Right ventricle myocardium inferior (tissue), 1 donor: ENCODE results near the gene OGDH. TPM values are rescaled to one million over a fixed set of nuclear protein-coding genes. Genes with fewer than 3 reads are reported as not detected.

Source experiments
- ATAC-seq: fragments of 200-7000 bp; cut with Tn5 transposase; one replicate; pipeline ENCODE4 v1.9.1; 2020; ENCODE audit warnings: mild to moderate bottlenecking, moderate library complexity
- DNase-seq: peaks from one replicate; pipeline ENCODE4 v3.0.0; 2021; ENCODE audit errors: missing footprints
- intact Hi-C: fragments of 100-400 bp; cut with DNase I; formaldehyde crosslinking; loops from one replicate; pipeline ENCODE4 v1.11.0; 2022
- total RNA-seq: library from RNA; stranded (reverse); fragmentation: NEBNext Ultra II Directional; extraction: Animal tissue kit (Norgen Biotek cat#: 25700); gene quantifications from one replicate; pipeline ENCODE4 v1.2.1, GENCODE V29; 2021
- donor health status: DM: no; HTN: yes; CAD: no; lungs with severe emphysema.

The OGDH gene
- total RNA-seq, 1 donor from 2014 or later = 679 TPM

DNA sequence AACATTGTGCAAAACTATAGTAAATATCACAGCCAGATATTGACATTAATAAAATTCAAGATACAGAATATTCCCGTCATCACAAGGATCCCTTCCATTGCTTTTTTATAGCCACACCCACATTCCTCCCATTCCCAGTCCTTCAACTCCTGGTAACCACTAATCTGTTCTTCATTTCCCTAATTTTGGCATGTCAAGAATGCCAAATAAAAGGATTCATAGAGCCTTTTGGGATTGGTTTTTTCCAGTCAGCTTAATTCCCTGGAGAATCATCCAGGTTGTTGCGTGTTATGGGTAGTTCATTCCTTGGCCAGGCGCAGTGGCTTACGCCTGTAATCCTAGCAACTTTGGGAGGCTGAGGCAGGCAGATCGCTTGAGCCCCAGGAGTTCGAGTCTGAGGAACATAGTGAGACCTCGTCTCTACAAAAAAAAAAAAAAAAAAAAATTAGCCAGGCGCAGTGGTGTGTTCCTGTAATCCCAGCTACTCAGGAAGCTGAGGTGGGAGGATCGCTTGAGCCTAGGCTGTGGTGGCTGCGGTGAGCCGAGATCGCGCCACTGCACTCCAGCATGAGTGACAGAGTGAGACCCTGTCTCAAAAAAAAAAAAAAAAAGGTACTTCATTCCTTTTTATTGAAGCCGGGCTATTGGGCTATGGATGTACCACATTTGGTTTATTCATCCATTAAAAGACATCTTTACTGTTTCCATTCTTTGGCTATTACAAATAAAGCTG lies 2.7 kb downstream of the OGDH start:
- no peak for ATAC-seq
- no peak for DNase-seq
- intact Hi-C loops = no loop called here

DNA sequence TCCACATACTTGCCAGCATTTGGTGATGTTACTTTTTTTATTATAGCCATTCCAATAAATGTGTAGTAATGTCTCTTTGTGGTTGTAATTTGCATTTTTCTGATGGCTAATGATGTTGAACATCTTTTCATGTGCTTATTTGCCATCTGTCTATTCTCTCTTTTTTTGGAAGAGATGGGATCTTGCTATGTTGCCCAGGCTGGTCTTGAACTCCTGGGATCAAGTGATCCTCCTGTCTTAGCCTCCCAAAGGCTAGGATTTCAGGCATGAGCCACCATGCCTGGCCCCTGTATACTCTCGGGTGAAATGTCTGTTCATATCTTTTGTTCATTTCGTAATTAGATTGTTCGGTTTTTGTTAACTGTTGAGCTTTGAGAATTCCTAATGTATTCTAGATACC lies 3.4 kb downstream of the OGDH start:
- intact Hi-C loops = no loop called here
- no peak for ATAC-seq
- no peak for DNase-seq

GRCh38 chr7:44615149-44615611 lies 8.8 kb downstream of the OGDH start:
- intact Hi-C loops = no loop called here
- peak; percentile 63 for ATAC-seq
- DNase-seq = no peak

- ATAC-seq (no peak), DNase-seq (no peak)
- intact Hi-C loops = no loop called here
Measured at GRCh38 chr7:44615793-44616192, 9.4 kb downstream of the OGDH start.

DNA sequence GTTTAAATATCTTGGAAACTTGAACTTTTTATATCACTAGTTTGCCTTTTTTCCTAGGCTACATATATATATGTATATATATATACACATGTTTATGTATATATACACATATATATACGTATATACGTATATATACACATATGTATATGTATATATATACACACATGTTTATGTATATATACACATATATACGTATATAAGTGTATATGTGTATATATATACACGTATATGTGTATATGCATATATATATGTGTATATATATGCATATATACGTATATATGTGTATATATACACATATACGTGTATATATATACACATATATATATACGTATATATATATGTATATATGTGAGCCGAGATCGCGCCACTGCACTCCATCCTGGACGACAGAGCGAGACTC lies 10.1 kb downstream of the OGDH start:
- ATAC-seq (no peak), DNase-seq (no peak)
- intact Hi-C loops = no loop called here

- intact Hi-C loops = no loop called here
- no peak for ATAC-seq
- DNase-seq = no peak
Measured at GRCh38 chr7:44617225-44617890, 10.9 kb downstream of the OGDH start.

DNA sequence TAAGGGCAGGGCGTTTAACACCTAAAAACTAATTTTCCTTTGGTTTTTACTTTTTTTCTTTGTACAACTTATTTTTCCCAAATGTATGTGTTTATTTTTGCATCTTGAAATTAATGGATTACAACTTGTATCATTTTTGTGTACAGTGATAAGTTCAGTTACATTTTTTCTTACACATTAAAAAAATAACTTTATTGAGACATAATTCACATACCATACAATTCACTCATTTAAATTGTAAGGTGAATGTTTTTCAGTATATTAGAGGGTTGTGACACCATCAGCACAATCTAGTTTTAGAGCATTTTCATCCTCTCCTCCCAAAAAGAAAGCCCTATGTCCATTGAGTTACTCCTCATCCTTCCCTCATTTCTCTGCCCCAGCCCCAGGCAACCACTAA lies 11.6 kb downstream of the OGDH start:
- ATAC-seq (no peak), DNase-seq (no peak)
- intact Hi-C loops = no loop called here

DNA sequence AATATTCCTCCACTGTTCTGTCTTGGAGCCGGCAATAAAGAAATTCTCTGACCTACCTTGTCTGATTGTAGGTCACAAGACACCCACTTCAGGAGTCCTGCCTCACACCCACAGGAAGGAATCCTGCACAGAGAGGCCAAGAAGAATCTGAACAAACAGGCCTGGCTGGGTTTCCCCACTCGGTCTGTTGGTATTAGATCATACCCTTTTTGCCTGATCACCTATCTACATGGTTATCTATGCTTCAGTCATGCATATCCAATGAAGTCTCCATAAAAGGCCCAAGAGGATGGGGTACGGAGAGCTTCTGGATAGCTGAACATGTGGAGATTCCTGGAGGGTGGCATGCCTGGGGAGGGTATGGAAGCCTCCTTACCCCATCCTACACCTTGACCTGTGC lies 12.3 kb downstream of the OGDH start:
- ATAC-seq (no peak), DNase-seq (no peak)
- intact Hi-C loops = no loop called here

- DNase-seq = no peak
- intact Hi-C loops = no loop called here
- peak; percentile 67 for ATAC-seq
Measured at GRCh38 chr7:44621034-44621749, 14.8 kb downstream of the OGDH start.

DNA sequence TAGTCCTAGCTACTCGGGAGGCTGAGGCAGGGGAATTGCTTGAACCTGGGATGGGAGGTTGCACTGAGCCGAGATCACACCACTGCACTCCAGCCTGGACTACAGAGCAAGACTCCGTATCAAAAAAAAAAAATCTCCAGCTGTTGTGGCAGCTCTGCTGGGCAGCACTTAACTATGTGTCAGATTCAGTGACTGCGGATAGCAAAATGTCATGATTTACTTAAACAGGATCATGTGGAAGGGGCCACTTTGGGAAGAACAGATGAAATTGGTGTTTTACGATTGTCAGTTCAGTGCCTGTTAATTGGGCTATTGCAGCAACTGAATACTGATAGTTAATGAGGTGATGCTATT lies 15.3 kb downstream of the OGDH start:
- intact Hi-C loops = no loop called here
- DNase-seq (no peak), ATAC-seq (no peak)

GRCh38 chr7:44622342-44623151 lies 16.1 kb downstream of the OGDH start:
- peak; percentile 30 for ATAC-seq

GRCh38 chr7:44624318-44624717 lies 17.9 kb downstream of the OGDH start:
- intact Hi-C loops = no loop called here
- no peak for ATAC-seq
- no peak for DNase-seq

More at GRCh38 chr7:44622342-44623151, 16.1 kb downstream of the OGDH start:
- no peak for DNase-seq
- intact Hi-C loops = no loop called here

DNA sequence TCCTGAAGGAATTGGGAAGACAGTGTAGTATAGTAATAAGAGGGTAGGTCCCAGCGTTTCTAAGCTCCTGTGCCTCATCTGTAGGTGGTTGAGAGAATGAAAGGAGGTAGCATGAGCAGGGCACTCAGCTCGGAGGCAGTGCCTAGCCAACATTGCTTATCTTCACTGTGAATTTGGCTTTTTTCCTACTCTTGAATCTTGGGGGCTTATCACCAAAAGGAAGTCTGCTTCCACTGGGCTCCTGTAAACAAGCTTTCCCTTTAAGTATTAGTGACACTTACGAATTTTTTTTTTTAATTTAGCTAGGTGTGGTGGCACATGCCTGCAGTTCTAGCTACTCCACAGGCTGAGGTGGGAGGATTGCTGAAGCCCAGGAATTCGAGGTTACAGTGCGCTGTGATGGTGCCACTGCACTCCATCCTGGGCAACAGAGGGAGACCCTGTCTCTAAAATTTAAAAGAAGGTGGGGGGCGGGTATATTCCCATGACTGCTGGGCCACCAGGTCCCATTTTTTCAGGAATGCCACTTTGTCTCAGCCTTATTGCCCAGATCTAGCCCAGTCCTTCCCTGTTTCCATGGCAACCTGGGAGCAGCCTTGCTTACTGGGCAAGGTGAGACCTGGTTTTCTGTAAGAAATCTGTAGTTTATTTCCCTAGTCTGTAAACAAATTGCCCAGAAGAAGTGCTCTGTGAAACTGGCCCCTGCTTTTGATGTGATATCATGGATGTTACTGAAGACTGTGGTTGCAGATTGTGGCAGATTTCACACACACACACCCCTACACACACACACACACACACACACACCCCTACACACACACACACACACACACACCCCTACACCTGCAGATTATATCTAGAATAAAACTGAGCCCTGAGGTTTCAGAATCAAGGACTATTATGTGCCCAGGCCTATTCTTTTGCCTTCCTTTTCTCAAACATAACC lies 19.4 kb downstream of the OGDH start:
- intact Hi-C loops = no loop called here
- DNase-seq (no peak), ATAC-seq (no peak)

GRCh38 chr7:44626620-44627019 lies 20.2 kb downstream of the OGDH start:
- intact Hi-C loops = no loop called here
- ATAC-seq = no peak

DNA sequence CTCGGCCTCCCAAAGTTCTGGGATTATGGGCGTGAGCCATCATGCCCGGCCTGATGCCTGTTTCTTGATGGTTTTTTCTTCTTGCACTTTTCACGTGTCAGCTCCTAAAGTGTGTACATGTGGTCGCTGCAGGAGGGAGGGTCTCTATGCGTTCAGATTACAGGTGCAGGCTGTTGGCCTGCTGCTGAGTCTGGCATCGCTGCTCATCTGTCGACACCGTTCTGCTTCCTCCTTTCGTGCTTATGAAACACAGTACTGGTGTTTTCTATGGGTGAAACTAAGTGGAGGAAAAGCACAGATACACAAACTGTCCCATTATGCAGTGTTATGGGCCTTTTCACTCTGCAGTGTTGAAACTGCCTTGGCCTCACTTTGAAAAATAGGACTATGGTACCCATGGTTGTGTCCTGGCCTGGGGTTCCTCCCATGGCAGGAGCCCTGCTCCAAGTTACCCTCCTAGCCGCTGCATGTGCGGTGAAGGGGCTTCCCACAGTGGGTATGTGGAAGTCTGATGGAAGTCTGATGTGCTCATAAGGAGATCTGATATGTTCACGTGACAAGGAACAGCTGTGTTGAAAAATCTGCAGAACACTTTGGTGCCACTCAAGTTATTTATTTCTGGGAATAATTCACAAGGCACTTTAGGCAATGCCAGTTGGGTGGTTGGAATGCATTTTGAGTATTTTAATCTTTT lies 23.5 kb downstream of the OGDH start:
- DNase-seq (no peak), ATAC-seq (no peak)
- intact Hi-C loops = no loop called here

More at GRCh38 chr7:44626620-44627019, 20.2 kb downstream of the OGDH start:
- DNase-seq = no peak

GRCh38 chr7:44630792-44631457 lies 24.5 kb downstream of the OGDH start:
- no peak for ATAC-seq
- intact Hi-C loops = no loop called here
- DNase-seq = no peak
